ENCODE results near the gene SYNPO2.
"Not testable (repeated sequence)": the region's sequence is repeated elsewhere in the genome, so short reads cannot be mapped to it uniquely, and the experiment has no call there.

SYNPO2 gene

GRCh38 chr4:118975449-118976192 lies 87.0 kb downstream of the SYNPO2 start:
- DNase-seq (ENCODE audit: low read depth in 2 of 2) = no peak

GRCh38 chr4:118976193-118976560 lies 87.5 kb downstream of the SYNPO2 start:
- DNase-seq (ENCODE audit: low read depth in 2 of 2) = not testable (repeated sequence)

- DNase-seq (ENCODE audit: low read depth in 2 of 2) = not testable (repeated sequence)
These were observed 88.4 kb downstream of the SYNPO2 start for GRCh38 chr4:118977100-118977499.

GRCh38 chr4:118979712-118980111 lies 91.1 kb downstream of the SYNPO2 start:
- DNase-seq (ENCODE audit: low read depth in 2 of 2) = no peak

- DNase-seq (ENCODE audit: low read depth in 2 of 2) = no peak
These were observed 92.7 kb downstream of the SYNPO2 start for GRCh38 chr4:118981171-118981838.

GRCh38 chr4:118981839-118982381 lies 93.3 kb downstream of the SYNPO2 start:
- DNase-seq (ENCODE audit: low read depth in 2 of 2) = no peak

- no peak for DNase-seq (ENCODE audit: low read depth in 2 of 2)
These were observed 94.6 kb downstream of the SYNPO2 start for GRCh38 chr4:118983293-118983692.

GRCh38 chr4:118983831-118984230 lies 95.2 kb downstream of the SYNPO2 start:
- no peak for DNase-seq (ENCODE audit: low read depth in 2 of 2)

- DNase-seq (ENCODE audit: low read depth in 2 of 2) = no peak
These were observed 96.7 kb downstream of the SYNPO2 start for GRCh38 chr4:118985170-118986000.

- DNase-seq (ENCODE audit: low read depth in 2 of 2) = no peak
These were observed 99.4 kb downstream of the SYNPO2 start for GRCh38 chr4:118987959-118988634.

GRCh38 chr4:118988635-118988972 lies 100.0 kb downstream of the SYNPO2 start:
- no peak for DNase-seq (ENCODE audit: low read depth in 2 of 2)

GRCh38 chr4:118989098-118990080 lies 100.7 kb downstream of the SYNPO2 start:
- DNase-seq (ENCODE audit: low read depth in 2 of 2) = no peak

GRCh38 chr4:118991686-118992085 lies 103.0 kb downstream of the SYNPO2 start:
- no peak for DNase-seq (ENCODE audit: low read depth in 2 of 2)

- no peak for DNase-seq (ENCODE audit: low read depth in 2 of 2)
These were observed 103.5 kb downstream of the SYNPO2 start for GRCh38 chr4:118992149-118992548.

GRCh38 chr4:118993333-118993732 lies 104.7 kb downstream of the SYNPO2 start:
- no peak for DNase-seq (ENCODE audit: low read depth in 2 of 2)

GRCh38 chr4:118994030-118994429 lies 105.4 kb downstream of the SYNPO2 start:
- DNase-seq (ENCODE audit: low read depth in 2 of 2) = no peak

GRCh38 chr4:118995693-118996391 lies 107.2 kb downstream of the SYNPO2 start:
- no peak for DNase-seq (ENCODE audit: low read depth in 2 of 2)

GRCh38 chr4:118997601-118998000 lies 108.9 kb downstream of the SYNPO2 start:
- DNase-seq (ENCODE audit: low read depth in 2 of 2) = no peak

GRCh38 chr4:118999919-119000318 lies 111.3 kb downstream of the SYNPO2 start:
- no peak for DNase-seq (ENCODE audit: low read depth in 2 of 2)

- no peak for DNase-seq (ENCODE audit: low read depth in 2 of 2)
These were observed 111.7 kb downstream of the SYNPO2 start for GRCh38 chr4:119000400-119000799.

All from stimulated activated CD8-positive, alpha-beta memory T cell treated with anti-CD3 and anti-CD28 coated beads, Interleukin-15, amount 100 ng/mL, for 4 hours (primary cell).